ENCODE results near the gene ACMSD.

Gene ACMSD

DNA sequence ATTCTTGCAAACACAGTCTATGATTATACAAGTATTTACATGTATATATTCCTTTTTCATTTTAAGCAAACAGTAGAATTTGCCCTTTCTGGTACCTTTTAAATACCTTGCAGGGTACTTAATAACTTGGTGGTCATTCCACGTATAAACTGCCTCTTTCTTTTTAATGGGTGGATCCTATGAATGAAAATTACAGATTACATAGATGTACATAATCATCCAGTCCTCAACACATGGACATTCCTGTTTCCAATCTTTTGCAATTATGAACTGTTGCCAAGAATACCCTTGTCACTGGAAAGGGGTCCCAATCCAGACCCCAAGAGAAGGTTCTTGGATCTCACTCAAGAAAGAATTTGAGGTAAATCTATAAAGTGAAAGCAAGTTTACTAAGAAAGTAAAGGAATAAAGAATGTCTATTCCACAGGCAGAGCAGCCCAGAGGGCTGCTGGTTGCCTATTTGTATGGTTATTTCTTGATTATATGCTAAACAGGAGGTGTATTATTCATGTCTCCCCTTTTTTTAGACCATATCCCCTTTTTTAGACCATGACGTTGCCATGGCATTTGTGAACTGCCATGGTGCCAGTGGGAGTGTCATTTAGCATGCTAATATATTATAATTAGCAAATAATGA, 72.5 kb downstream of the ACMSD start:
- no peak for DNase-seq

DNA sequence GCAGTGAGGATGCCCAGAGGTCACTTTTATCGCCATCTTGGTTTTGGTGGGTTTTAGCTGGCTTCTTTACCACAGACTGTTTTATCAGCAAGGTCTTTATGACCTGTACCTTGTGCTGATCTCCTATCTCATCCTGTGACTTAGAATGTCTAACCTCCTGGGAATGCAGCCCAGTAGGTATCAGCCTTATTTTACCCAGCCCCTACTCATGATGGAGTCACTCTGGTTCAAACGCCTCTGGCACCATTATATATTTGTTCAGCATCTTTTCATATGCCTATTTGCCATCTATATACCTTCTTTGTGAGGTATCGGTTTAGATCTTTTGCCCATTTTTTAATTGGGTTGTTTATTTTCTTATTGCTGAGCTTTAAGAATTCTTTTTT, 73.0 kb downstream of the ACMSD start:
- DNase-seq = no peak

DNA sequence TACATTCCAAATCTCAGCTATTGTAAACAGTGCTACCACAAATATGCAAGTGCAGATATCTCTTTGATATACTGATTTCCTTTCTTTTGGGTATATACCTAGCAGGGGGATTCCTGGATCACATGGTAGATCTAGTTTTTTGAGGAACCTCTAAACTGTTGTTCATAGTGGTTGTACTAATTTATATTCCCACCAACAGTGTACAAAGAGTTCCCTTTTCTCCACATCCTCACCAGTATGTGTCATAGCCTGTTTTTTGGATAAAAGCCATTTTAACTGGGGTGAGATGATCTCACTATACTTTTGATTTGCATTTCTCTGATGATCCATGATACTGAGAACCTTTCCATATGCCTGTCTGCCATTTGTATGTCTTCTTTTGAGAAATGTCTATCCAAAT, 73.9 kb downstream of the ACMSD start:
- DNase-seq = no peak

DNA sequence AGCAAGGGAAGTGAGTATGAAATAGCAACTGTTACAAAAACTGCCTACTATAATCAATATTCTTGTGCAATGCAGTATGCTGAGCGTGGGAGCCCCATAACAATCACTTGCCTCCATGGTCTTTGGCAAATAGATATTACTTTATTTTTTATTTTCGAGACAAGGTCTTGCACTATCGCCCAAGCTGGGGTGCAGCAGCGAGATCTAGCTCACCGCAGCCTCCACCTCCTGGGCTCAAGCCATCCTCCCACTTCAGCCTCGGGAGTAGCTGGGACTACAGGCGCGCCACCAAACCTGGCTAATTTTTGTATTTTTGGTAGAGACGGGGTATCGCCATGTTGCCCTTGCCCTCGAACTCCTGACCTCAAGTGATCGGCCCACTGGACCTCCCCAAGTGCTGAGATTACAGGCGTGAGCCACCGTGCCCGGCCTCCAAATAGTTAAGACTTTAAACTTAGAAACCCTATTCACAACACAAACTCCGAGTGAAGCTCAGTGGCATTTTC, 79.0 kb downstream of the ACMSD start:
- DNase-seq = peak; percentile 62

DNA sequence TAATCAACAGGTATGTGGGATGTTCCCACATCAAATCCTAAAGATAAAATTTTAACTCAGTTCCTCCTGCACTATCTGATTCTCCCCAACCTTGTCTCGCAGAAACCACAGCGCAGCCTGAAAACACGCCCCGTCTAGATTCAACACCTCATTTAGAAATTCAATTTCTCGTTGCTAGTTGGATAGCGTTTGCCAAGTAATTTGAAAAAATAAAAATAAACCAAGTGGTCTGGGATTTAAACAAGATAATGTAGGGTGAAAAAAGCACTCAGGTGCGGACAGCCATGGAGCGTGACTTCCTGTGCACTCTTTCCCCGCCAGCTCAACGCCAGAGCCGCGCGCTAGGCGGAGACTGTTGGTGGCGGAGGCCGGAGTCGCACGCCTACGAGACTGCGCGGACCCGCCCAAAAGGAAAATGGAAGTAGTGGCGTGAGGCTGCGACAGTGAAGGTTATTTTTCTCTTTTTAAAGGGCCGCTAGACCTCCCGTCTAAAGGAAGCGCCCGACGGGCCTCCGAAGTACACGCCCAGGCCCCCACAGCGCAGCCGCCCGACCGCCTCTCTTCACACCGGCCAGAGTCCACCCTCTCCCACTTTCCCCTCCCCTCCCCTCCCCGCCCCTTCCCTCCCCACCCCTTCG, 79.6 kb downstream of the ACMSD start:
- DNase-seq = peak; percentile 100

DNA sequence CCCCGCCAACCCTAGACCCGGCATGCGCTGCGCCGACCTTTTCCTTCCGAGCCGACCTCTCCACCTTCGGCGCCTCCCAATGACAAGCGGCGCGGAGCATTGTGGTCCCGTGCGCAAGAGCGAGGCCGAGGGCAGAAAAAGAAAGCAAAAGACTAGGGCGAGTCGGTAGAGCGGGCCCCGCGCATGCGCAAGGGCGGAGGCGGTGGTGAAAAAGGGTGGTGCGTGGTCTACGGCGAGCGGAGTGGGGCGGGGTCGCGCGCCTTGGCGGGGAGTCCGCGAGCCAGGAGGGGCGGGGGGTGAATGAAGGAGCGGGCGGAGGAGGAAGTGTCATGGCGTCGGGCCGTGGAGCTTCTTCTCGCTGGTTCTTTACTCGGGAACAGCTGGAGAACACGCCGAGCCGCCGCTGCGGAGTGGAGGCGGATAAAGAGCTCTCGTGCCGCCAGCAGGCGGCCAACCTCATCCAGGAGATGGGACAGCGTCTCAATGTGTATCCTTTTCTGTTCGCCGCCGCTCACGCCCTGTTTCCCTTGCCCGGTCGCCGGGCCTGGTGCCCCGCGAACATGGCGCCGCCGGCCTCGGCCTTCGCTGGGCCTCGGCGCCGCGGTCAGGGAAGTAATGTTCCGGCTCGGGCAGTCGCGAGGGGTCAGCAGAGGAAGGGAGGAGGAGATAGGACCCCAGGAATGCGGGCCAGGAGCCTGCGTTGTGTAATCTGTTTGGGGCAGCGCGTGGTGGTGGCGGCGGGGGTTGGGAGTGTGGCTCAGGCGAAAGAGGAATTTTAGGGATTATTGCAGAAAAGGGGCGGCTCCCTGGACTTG, 80.3 kb downstream of the ACMSD start, which contains the start of gene CCNT2:
TSS of gene CCNT2 (plus strand) at position 297 of the 815 bp plus-strand sequence. CDS start at position 330, 33 bp downstream.
- peak; percentile 100 for DNase-seq

DNA sequence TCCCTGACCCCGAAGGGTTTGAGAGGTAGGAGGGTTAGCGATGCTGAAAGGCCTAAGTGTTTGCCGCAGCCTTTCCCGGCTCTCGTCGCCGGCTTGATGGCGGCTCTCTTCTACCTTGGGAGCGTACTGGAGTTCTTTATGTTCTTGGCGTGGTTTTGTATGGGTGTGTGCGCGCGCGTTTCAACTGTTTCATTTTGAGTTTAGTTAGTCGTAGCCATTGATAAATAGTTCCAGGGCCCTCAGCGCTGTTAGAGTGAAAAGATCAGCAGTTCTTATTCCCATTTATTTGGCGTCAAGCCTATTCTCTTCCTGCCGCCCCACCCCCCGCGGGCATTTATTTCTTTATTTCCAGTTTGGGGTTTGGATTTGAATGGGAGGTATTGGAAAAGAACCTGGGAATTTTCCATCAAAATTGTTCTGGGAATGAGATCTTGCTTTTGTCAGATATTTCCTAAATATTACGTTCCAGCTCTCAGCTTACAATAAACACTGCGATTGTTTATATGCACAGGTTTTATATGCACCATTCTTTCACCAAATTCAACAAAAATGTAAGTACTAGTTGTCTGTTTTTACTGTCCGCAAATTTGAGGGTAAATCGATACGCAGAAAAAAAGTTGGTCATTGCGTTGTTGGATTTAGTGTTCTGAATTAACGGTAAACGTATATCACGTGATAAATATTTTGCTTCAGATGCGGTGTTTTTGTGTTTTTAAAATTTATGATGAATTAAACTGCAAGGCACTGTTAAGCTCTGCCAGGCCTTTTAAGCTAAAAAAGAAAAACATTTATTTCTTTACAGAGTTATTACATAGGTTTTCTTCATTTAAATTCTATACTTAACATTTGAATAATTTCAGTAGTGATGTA, 81.2 kb downstream of the ACMSD start:
- peak; percentile 63 for DNase-seq

DNA sequence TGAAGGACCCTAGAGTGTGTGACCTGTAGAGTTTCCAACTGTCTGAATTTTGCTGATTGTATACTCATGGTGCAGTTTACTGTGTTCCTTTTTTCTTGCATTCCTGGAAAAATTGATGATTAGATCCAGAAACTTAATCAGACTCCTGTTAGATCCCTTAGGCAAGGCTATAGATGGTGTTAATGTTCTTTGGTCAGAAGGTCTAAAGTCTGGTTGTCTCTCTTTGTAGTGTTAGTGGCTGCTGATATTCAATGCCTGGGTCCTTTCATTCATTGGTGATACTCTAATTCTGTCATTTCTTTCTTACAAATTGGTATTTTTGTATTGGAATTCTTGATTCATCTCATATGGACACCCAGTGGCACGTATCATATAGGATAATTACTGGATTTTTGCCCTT, 86.5 kb downstream of the ACMSD start:
- no peak for DNase-seq

DNA sequence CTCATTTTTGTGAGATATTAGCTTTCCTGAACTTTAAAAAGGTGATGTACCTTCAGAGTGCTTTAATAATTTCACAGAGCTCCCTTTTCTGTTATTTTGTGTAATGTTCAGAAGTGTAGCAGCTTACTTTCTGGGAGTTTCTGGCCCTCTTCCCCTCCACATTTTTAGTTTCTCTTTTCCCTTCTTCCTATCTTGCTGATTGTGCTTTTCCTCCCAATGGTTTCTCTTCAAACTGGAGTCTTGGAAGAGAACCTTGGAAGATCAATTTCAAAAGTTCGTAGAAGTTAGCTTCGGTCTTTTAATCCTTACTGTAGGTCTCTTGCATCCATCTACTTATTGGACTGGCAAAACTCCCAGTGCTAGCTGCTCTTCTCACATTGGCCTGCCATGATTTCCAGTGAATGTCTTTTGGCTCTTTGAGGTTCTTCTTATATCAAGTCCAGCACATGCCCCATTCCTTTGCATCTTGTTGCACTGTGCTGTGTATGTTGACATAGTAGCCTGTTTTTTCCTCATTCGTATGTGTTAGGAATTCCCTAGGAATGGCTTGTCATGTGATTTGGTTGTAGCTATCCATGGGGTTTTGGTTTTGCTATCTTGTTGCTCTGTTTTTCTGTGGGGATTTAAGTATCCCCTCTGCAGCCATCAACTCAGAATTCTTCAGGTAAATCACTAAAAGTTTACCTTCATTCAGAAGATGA, 88.0 kb downstream of the ACMSD start:
- no peak for DNase-seq

DNA sequence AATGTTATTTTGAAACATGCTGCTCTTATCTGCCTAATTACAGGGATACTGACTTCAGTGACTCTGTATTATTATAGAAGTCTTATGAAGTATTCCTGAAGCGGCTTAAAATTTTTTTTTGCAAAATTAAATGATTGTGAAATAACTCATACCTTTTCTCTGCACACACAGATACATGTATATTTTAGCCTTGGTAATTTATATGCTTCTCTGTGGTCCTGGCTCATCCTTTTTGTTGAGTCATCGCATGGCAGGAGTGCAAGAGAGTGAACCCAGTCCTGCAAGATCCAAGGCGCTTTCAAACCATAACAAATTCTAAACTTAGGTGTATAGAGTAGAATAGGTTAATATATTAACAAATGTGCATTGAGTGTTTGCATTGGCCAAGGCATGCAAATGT, 88.8 kb downstream of the ACMSD start:
- DNase-seq = no peak

DNA sequence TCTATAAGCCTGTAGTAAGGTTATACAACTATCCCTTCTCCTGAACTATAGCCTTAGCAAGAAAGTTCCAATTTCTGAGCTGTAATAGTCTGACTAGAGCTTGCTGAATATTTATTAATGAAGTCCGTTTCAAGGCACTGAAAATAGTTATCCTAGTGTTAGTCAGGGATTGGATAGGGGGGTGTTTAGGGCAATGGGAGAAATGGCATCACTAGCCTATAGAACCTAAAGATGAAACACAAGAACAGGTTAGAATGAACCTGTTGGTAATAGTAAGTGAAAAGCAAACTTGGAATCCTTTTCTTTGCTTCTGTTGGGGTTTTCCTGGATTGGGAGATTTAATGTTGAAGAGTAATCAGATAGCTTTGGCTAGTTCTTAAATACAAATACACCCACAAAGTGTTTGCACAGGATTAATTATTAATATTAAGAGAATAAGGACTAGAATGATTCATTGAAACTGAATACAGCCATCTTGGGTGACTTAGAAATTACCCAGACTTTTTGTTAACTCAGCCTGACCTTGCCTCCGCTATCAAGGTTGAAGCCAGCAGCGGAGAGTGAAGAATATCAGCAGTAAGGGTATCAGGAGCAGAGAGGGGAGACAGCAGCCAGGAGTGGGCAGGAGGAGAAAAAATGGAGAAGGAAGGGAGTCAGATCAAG, 94.6 kb downstream of the ACMSD start:
- no peak for DNase-seq

DNA sequence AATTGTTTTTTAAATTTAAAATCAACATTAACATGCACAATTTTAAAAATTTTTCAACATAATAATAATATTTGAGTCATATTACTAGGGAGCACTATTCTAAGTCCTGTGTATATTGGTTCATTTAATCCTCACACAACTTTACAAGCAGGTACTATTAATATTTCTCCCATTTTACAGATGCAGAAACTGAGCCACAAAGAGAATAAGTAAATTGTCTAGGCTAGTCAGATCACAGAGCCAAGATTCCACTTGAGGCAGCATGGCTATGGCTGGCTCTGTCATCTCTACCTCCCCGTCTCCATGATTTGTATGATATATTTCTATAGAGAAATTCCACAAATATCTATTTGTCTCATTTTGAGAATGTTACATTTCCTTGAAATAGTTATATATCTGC, 95.3 kb downstream of the ACMSD start:
- no peak for DNase-seq

DNA sequence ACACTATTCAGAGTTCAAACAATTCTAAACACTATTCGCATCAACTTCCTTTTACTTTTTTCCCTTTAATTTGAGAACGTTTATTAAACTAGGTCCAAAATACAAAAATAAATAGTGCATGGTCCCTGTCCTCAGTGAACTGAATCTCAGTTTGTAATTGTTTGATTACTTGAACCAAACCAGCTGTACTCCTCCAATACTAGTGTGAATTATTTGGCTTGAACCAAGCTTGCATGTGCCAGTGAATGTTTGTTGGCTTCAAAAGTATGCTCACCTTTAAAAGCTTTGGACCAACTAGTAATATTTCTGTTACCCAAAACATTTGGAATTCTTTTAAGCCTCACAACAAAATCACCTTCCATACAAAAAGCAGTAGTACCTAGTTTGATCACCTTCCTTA, 95.7 kb downstream of the ACMSD start:
- no peak for DNase-seq

DNA sequence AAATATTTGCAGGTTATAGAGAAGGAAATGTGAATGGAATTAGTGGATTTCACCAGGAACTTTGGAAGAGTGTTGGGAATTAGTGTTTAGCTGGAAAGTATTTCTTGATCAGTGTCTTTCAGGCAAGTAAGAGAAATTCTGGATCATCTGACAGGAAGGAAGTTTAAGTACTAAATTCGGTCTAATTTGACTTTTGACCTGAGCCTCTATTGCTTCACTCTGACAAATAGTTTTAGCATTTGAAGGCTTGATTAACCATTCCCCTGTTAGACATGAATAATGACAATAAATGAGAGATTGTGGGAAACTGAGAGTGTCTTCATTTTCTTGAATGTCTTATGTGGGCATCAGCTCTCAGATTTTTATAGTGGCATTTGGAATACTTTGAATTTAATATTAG, 96.2 kb downstream of the ACMSD start:
- no peak for DNase-seq

DNA sequence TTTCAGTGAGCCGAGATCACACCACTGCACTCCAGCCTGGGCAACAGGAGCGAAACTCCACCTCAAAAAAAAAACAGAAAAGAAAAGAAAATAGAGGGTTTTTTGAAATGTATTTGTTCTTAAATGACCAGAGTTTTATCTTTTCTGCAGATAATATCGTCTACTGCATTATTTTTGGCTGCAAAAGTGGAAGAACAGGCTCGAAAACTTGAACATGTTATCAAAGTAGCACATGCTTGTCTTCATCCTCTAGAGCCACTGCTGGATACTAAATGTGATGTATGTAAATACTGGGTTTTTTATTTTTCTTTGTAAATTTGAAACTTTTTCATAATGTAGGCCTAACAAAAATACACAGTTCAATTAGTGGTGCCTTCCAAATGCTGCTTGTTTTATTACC, 98.3 kb downstream of the ACMSD start:
- no peak for DNase-seq

DNA sequence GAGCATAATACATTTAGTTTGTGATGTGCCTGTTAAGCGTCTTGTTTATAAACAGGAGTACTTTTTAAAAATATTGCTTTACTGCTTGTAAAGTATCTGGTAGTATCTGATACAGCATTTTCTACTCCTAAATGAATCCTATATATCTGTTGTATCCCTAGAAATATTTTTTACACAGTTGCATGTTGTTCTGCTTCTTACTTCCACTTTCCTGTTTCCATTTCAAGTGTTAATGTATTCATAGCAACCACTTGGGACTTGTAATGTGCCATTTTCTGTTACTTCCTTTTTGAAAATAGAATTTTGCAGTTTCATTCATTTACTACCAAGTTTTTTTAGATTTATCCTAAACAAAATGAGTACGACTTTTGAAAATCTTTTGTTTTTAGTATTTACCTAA, 105.1 kb downstream of the ACMSD start:
- DNase-seq = no peak

DNA sequence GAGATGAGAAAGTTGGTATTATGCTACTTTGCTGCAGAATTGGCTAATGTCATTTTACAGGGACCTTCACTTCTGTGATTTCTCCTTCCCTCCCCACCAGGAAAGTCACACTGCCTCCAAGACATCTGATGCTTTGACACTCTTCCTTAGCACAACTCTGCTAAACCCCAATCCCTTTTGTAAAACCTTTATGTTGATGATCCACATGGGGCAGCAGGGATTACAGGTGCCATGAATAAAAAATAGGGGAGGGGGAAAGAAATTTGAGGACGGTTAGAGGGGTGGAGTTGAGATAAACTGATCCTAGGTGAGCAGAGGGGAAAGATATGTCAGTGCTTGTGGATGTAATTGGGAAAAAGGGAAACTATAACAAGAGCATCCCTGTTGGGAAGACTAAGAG, 106.6 kb downstream of the ACMSD start:
- no peak for DNase-seq

DNA sequence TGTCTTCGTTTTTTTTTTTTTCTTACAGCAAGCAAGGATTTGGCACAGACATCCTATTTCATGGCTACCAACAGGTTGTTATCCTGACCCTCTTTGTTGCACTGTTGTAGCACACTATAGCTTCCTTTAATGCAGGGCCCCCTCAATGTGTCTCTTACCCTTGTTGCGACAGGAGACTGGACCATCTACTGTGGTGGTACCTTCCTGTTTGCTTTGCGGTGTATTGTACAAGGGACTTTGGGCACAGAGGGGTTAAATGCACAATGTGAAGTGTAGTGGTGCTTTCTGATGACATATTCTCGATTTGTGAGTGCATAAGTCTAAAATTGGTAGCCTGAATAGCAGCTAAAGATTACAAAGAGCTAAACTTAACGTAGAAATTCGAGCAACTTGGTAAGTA, 107.7 kb downstream of the ACMSD start:
- DNase-seq = no peak

DNA sequence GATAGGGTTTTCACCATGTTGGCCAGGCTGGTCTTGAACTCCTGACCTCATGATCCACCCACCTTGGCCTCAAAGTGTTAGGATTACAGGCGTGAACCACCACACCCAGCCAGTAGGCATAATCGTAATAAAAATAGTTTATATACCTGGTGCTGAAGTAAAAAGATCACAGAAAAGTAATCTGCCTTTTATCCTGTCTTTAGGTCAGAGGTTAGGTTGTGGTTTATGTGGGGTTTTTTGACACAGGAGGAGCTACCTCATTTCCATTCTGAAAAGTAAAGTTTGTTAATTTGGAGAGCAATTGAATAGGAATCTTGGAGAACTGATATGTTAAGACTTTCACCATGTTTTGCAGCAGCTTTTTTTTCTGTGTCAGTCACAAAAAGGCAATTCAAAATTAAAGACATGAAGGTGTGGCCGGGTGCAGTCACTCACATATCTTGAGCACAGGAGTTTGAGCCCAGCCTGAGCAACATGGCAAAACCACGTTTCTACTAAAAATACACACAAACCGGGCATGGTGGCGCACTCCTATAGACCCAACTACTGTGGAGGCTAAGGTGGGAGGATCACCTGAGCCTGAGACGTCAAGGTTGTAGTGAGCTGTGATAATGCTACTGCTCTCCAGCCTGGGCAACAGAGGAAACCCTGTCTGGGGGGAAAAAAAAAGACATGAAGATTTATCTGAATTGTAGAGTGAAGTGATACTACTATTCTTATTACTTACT, 111.7 kb downstream of the ACMSD start:
- no peak for DNase-seq

DNA sequence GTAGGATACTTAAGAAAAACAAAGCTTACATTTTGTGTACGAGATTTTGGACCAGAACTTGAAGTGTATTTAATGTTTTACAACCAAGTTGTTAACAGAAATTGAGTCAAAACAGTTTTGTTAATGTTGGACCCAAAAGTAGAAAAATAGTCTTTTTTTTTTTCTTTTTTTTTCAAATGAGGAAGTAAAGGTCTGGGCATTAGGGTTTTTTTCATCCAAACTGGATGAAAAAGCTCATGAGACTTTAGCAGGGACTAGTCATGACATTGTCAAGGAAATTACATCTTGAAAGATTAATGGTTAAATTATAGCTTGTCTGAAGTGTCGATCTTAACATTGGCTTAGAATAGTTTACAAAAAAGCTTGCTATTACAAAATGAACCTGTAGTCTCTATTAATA, 112.5 kb downstream of the ACMSD start:
- no peak for DNase-seq
